ENCODE data around the gene ELMOD3.
A peak's percentile ranks its signal among the peaks of the same experiment; 100 is the strongest.
"Not testable (repeated sequence)": the region's sequence is repeated elsewhere in the genome, so short reads cannot be mapped to it uniquely, and the experiment has no call there.

Gene ELMOD3

DNA sequence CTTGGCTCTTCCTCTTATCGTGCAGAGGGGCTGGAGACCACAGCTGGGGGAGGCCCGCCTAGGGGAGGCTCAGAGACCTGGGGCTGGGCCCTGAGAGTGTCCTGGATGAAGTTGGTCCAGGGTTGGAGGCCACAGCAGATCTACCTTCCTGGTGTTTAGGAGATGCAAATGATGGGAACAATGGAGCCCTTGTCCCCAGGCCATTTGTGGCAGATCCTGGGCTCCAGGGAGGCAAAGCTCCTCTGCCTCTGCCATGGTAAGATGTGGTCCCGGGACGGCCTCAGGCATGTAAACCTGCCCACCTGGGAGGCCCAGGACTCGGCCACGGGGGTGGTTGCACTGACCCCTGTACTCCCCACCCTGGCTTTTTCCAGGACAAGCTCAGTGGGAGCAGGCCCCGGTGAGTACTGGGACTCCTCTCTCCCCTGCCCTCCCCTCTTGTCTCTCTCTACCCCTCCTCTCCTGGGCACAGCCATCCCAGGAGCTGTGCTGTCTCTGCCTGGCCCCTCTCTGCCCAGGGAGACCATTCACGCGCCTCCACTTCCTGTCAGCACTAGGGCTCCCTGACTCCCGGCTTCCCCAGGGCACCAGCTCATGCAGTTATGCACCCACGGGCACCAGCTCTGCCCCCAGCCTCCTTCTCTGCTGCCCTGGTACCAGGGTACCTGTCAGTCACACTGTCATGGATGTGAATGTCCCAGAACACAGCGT is 74.8 kb downstream of the ELMOD3 start:
- DNase-seq = no peak

DNA sequence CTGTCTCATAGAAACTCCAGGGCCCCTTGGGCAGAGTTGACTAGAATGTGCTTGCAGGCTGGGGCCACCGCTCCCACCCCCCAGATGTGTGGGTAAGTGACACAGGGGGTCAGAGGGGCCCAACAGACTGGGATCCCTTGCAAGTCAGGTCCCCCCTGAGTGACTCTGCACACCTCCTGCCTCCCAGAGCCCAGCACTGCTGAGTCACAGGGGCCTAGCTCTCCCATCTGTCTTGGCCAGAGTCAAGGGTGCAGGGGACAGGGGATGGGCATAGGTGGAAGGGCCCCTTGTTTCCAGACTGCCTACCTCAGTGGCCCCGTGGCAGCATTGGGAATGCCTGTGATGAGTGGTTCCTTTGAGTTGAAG is 75.3 kb downstream of the ELMOD3 start:
- DNase-seq = no peak

DNA sequence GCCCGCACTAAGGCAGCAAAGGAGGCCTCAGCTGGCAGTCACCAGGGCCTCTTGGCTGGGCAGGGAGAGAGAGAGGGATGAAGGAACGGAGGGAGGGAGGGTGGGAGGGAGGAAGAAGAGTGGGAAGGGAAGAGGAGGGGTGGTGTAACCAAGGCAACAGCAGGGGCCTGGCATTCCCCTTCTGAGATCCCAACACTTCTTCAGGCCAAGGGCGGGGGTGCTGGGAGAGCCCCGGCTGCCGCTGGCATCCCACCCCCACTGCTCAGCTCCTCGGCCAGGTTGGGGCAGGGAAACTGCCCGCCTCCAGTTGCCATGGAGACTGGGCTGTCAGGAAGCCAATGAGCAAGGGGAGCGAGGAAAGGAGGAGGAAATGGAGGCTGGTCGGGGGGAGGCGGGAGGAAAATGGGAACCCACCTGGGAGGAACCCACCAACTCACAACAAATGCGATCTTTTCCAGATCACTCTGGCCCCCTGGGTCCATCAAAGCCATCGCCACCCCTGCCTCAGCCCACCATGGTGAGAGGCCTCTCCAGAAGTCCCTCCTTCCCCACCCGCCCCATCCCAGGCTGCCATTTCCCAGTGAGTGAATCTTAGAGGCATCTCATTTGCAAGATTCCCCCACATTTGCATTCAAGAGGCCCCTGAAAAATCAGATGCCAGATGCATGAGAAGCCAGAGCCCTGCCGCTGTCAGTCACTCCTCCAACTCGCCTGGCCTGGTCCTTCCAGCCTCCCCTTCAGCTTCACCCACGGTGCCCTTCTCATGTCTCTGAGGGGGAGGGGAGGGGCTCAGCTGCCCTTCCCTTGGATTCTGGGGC is 76.4 kb downstream of the ELMOD3 start:
- peak; percentile 32 for DNase-seq

DNA sequence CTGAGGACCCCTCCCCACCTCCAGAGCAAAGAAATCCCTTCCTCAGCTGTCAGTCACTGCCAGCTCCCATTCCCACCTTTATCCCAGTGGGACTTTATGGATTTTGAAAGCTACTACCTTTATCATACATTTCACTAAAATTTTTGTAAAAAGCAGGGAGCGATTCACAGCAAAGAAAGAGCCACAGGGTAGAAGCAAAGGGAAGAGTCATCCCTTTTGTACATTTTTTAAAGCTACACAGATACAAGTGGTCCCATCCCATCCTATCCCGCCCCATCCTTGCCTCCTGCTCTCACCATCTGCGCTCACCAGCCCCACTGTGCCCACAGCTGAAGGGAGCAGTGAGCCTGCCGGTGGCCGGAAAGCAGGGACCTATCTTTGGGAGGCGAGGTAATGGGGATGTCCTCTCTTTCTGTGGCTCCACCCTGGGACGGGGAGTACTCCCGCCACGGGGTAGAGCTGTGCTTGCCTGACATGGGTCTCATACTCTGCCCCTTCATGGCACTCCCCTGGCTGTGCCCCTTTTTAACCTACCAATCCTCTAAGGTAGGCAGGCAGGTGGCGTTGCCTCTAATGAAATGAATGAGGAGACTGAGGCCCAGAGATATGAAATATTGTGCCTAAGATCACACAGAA is 77.1 kb downstream of the ELMOD3 start:
- no peak for DNase-seq

DNA sequence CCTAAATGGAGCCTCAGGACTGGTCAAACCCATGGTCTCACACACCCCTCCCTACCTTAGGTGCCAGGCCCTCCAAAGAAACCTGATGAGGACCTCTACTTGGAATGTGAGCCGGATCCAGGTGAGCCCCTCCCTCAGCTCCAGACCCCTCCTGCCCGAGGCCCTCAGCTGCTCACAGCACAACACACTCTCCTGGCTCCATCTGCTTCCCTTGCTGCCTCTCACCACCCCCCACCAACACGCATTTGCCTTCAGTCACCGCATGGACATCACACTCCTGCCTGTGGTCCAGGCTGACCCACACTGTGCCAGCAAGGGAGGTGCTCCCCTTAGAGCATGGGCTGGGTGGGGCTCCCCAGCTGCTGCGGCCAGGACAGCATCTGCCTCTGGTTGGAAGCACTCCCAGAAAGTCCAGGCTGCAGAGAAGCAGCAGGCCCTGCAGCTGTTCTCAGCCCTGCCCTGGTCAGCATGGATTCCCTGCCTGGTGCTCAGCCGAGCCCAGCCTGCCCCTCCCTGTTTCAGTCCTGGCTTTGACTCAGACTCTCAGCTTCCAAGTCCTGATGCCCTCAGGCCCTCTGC is 79.0 kb downstream of the ELMOD3 start:
- peak; percentile 78 for DNase-seq

DNA sequence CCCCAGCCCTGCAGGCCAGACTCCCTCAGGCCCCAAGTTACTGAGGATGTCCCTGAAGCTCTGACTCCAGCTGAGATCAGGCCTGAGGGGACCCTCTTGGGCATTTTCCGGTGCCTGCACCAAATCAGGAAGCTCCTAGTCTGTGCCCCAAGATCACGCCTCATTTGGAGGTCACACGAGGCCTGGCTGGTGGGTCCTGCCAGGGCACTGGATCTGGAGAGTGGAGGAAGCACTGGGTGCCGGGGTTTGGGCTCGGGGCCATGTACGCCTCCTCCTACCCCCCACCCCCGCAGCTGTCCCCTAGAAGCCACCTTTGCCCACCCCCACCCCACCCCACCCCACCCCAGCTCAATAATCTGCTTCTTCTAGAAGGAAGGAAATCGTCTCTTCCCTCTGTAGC is 80.1 kb downstream of the ELMOD3 start:
- DNase-seq = no peak

DNA sequence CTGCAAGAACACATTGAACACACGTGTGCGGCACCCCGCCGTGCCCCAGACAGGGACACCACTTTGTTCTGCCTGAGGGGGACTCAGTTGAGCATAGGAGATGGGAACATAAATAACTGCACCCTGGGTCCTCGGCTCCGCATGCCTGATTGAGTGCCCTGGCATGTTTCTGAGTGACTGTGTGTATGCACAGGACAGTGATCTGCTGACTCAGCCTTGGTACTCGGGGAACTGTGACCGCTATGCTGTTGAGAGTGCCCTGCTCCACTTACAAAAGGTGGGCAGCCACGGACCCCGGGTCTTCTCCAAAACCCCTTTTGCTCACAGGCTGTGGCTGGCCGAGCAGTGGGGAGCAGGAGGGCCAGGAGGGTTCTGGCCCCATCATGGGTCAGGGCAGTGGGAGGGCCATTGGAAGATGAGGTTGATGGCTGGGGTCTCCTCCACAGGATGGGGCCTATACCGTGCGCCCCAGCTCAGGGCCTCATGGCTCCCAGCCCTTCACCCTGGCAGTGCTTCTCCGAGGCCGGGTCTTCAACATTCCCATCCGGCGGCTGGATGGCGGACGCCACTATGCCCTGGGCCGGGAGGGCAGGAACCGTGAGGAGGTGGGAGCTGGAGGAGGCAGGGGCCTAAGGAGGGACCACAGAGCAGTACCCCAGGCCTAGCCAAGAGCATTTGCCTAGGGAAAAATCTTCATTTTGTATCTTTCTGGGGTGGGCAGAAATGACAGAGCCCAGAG is 80.8 kb downstream of the ELMOD3 start:
- DNase-seq = no peak

DNA sequence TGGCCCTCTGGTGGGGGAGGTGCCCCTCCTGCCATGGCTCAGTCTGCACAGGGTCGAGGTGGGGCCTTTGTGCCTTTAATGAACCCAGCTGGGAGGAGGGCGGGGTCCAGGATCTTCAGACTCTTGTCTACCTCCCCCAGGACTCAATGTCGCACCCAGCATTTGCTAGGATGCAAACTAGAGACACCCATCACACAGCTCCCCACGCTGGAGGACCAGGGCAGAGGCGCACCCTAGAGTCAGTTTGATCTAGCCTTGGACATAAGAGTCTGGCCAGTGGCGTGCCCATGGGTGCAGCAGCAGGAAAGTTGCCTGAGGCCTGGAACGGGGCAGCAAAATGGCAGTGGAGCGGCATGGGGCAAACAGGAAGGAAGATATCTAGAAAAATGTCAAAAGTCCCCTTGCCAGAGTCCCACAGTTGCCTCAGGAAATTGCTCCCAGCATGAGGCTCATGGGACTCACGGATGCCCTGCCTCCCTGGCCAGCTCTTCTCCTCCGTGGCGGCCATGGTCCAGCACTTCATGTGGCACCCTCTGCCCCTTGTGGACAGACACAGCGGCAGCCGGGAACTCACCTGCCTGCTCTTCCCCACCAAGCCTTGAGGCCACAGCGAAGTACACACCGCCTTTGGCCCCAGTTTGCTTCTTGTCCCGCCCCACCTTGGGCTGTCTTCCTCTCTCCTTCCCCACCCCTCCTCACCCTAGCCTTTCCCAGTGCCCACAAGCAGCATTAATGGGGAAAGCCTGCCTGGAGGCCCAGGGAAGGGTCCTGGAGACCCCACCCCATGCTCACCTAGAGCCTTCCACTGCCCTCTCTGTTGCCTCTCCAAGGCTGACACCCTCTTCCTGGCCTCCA is 81.6 kb downstream of the ELMOD3 start:
- DNase-seq = no peak

DNA sequence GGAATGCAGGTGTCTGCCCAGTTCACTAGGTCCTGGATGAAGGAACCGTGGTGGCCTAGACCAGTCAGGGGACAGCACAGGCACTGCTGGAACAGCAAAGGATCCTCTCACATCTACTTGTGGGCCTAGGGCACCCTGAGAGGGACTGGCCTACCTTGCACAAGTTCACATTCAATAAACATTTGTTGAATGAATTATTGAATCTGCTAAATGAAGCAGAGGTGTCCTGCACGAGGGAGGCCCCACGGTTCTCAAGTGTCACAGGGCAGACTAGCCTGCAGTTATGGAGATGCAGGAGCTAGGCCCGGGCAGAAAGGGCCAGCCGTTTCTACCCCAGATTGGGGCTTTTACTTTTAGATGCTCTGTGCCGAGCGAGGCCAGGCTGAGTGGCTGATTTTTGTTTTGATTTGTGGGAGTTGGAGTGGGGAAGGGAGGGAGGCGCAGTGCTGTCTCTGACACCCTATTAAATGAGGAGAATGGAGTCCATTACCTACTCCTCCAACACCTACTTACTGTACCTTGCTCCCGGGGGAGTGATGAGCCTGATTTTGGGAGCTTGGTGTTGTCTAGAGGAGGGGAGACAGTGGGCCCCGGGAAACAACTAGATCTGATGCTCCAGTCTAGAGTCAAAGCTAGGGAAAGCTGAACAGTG is 82.4 kb downstream of the ELMOD3 start:
- DNase-seq = peak; percentile 56

DNA sequence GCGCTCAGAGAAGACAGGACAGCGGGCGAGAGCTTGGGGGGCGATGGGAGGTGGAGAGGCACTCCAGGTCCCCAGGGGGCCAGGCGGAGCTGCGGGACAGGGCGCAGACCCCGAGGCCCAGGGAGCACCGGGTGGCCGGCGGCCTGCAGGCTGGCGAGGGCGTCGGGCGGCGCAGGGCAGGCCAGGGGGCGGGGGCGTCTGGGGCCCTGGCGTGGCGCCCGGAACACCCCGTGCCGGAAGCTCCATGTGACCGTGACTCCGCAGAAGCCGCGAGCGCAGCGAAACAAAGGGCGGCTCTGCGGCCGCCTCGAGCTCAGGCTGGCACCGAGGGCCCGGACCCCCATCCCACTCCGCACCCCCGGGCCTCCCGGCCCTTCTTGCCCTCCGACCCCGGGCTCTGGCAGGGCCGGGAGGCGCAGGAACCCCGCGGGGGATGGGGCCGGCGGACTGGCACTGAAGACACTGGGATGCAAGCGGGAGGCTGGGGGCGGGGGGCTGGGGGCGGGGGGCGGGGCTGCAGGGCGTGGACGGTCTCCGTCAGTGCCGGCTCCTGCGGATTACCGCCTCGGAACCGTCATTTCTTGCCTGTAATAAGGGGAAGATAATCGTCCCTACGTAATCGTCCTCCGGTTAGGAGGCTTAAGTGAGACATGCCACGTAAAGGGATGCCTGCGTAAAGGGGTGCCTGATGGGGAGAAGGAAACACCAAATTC is 83.1 kb downstream of the ELMOD3 start:
- peak; percentile 78 for DNase-seq

DNA sequence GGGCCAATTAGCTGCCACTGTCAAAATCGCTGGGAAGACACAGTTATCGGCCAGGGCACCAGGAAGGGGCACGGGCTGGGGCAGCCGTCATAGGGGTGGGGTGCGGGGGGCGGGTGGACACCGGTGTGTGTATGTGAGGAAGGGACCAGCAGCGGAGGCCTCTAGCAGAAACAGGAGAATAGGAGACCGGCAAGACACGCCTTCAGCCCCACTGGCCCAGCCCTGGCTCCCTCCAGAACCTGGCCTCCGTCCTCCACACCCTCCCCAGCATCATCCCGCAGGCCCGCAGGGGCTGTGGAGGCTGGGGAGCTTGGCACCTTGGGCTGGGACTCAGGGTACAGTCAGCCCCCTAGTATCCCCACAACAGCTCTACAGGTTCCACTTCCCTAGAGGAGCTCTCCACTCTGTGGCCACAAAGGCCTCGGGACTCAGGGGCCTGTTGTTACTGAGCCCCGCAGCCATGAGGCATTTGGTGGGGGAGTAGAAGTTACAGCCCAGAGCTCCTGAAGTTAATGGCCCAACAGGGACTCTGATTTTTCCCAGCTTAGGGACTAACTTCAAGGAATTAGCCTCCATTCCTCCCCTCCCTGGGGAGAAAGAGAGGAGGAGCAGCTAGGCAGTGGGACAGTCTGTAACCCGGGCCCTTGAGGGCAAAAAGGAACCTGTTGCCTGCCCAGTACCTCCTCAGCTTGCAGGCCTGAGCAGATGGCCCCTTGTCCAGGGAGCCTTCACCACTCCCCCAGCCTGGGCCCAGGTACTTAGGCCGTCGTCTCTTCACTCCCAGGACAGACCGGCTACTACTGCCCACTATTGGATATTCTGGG is 83.8 kb downstream of the ELMOD3 start:
- peak; percentile 57 for DNase-seq

DNA sequence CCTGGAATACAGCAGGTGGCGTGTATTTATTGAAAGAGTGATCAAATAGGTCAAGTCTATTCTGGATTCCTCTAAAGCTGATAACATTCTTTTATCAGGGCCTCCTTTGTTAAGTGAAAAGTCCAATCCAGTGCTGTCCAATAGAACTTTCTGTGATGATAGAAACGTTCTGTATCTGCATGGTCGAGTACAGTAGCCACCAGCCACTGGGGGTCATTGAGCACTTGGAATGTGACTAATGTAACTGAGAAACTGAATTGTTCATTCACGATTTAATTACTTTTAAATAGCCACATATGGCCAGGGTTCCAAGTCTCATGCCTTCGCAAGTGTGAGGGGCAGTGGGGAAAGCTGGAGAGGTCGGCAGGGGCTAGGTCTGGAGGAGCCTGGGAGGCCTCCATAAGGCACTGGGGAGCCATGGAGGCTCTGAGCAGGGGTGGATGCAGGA is 84.5 kb downstream of the ELMOD3 start:
- no peak for DNase-seq

DNA sequence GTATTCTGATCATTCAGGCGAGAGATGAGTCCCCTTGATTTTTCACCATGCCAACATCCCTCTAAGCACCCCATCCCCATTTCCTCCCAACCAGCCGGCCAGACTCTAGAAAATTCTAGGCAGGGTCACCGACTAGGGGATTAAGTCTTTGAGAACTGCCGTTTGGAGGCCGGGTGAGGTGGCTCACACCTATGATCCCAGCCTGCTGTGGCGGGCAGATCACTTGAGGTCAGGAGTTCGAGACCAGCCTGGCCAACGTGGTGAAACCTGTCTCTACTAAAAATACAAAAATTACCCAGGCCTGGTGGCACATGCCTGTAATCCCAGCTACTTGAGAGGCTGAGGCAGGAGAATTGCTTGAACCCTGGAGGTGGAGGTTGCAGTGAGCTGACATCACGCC is 85.0 kb downstream of the ELMOD3 start:
- not testable (repeated sequence) for DNase-seq

DNA sequence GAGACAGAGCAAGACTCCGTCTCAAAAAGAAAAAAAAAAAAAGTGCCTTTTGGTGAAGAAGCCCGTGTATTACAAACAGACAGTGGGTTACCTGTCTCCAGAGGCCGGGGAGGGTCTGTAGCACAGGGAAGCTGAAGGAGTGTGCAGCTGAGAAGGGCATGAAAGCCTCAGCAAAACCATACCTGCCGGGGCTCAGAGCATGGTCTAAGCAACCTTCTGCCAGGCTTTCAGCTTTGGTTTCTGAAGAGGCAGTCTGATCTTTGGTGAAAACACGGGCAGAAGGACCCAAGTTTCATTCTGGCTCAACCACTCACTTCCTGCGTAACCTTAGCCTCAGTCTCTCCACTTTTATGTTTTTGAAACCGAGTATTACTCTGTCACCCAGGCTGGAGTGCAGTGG is 85.4 kb downstream of the ELMOD3 start:
- DNase-seq = no peak

DNA sequence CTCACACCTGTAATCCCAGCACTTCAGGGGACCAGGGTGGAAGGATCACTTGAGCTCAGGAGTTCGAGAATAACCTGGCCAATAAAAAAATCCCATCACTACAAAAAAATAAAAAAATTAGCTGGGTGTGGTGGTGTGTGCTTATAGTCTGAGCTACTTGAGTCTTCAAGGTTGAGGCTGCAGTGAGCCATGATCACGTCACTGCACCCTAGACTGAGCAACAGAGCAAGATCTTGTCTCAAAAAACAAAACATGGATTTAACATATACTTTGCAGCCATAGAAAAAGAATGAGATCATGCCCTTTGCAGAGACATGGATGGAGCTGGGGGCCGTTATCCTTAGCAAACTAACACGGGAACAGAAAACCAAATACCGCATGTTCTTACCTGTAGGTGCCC is 86.2 kb downstream of the ELMOD3 start:
- DNase-seq = no peak

All from NCI-H1092 treated with DMSO at 0.1 percent for 48 hours (cell line).